LNCaP clone FGC (cell line): ENCODE results near the gene MOCS1.

ENCODE experiments used
- DNase-seq: peaks from one replicate; pipeline ENCODE4 v3.0.0-alpha.2; 2011; ENCODE audit warnings: low read depth
- H3K4me3 ChIP-seq: 2 replicates; pipeline ENCODE4 v1.5.1; 2011; ENCODE audit warnings: mild to moderate bottlenecking, low read depth, low read length, control low read depth
- TF ChIP-seq, protein P1 (sequence below): IDR thresholded peaks from 2 replicates; pipeline ENCODE4 v1.5.1; 2012; ENCODE audit warnings: mild to moderate bottlenecking; ENCODE audit not compliant: control insufficient read depth, insufficient read depth; ENCODE audit errors: extremely low read depth

Gene MOCS1

DNA sequence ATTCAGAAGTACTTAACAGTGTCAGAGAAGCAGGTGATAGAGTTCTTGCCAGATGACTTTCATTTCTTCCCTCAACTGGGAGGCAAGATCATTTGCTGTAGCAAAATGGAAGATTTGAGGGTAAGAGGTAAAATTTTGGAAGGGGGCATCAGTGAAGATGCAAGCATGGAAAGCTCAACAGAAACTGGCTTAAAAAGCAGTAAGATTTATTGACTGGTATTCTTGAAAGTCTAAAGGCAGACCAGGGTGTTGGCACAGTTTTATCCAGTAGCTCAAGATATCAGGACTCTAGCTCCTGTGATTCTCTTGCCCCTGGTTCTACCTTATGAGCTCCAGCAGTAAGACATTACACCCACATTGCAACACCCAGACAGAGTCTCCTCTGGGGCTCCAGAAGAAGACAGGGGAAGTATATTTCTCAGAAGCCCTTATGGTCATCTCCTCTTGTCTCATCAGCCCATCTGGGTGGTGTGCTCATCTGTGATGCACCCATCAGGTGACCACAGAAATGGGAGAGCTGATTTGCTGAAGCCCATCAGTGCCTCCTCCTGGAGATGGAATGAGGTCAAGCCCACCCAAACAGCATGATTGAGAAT is 16.0 kb upstream of the MOCS1 start:
- DNase-seq: no peak
- H3K4me3 ChIP-seq: no peak overlapping the region
- TF ChIP-seq, protein P1, sequence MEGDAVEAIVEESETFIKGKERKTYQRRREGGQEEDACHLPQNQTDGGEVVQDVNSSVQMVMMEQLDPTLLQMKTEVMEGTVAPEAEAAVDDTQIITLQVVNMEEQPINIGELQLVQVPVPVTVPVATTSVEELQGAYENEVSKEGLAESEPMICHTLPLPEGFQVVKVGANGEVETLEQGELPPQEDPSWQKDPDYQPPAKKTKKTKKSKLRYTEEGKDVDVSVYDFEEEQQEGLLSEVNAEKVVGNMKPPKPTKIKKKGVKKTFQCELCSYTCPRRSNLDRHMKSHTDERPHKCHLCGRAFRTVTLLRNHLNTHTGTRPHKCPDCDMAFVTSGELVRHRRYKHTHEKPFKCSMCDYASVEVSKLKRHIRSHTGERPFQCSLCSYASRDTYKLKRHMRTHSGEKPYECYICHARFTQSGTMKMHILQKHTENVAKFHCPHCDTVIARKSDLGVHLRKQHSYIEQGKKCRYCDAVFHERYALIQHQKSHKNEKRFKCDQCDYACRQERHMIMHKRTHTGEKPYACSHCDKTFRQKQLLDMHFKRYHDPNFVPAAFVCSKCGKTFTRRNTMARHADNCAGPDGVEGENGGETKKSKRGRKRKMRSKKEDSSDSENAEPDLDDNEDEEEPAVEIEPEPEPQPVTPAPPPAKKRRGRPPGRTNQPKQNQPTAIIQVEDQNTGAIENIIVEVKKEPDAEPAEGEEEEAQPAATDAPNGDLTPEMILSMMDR: no peak

DNA sequence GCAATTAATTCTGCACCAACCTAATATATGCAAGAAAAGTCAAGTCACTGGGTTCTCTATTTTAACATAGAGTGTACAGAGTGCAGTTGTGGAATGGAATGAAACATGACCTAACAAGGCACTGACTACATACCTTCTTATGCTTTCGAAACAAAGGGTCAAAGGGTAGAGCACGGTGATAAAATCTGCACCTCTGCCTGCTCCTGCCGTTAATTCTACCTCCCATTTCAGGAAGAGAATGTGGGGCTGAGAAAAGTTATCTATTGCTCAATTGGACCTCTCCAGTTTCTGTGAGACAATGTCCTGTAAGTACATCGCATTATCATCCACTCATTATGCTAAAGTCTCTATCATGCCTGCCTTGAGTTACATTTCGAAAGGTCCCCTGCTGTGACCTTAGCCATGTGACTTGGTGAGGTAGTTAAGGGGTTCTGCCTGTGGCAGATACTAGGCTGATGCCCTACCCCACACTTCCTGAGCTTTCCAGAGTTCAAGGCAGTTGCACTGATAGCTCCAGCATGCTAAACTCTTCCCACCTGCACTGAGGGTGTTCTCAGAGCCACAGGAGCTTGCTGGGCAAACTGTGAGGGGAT is 14.0 kb upstream of the MOCS1 start:
- TF ChIP-seq, protein P1: no peak
- no peak overlapping the region for H3K4me3 ChIP-seq
- DNase-seq: no peak

DNA sequence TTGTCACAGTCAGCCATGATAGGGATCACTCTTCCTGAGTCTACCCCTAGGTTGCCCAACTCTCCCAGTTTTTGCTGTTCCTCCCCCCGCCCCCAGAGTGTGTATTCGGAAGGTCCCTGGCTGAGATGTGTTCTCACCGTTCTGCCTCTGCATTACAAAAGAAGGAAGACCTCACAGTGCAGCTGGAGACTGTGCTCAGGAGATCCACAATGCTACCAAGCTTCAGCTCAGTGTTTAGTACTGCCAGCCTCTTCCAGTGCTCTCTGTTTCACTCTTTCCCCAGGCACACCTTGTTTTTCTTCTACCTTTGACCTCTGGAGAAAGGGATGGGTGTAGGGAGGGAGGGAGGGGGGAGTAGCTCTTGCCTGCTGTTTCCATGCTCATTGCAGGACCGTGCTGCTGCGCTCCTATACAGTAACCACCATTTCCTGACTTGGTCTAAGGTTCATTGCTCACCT is 13.4 kb upstream of the MOCS1 start:
- TF ChIP-seq, protein P1: no peak

DNA sequence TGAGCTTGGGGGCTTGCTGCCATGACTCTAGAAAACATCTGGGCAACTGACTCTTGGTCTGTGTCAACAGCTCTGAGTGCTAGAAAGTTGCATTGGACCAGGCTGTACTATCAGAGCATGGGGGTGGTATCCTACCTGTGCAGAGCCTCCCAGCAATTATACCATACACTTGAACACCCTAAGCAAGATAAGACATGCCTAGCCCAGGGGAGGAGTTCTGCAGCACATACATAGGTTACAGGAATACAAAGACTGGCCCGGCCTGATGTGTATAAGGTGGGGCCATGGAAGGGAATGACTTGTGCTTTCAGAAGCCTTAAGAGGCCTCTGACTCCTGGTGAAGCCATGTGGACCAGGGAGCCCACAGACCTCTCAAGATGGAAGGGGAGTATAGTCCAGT is 11.4 kb upstream of the MOCS1 start:
- DNase-seq: no peak
- TF ChIP-seq, protein P1: no peak
- no peak overlapping the region for H3K4me3 ChIP-seq

More for the DNA sequence above, 13.4 kb upstream of the MOCS1 start:
- no peak overlapping the region for H3K4me3 ChIP-seq
- no peak for DNase-seq

DNA sequence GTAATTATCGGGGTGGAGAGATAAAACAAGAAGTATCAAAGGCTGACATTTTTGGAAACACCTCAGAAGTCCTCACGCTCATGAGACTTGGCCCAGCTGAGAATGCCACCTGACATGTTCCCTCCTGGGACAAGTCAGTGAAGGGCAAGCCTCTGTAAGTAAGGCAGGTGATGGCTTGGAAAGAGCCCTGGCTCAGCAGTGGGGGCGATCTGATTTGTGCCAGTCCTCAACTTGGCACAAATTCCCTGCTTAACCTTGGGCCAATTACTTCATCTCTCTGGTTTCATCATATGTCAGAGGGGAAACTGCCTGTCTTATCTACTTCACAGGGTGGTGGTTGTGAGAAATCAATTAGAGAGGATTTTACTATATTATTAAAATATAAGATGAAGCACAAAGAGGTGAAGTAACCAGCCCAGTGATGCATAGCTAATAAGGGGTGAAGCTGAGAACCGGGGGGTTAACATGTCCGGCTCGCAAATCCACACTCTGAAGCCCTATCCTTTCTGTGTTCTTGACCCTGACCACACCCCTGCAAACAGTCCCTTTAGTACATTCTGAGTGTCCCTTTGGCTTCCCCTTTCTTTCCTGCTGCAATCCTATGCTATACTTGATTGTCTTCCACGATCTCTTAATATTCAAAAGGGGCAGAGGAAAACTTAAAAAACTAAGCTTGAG is 8.8 kb upstream of the MOCS1 start:
- no peak for DNase-seq

DNA sequence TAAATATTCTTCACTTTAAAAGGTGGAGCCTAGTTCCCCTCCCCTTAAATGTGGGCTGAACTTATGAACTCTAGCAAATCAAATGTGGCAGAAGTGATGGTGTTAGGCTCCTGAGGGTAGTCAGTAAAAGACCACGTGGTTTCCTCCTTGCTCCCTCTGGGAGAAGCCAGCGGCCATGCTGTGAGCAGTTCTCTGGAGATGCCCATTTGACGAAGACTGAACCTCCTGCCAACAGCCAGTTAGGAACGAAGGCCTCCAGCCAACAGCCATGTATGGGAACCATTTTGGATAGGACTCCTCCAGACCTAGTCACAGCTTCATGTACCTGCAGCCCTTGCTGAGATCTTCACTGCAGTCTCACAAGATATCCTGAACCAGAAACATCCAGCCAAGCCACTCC is 7.6 kb upstream of the MOCS1 start:
- H3K4me3 ChIP-seq: no peak overlapping the region
- TF ChIP-seq, protein P1: no peak
- no peak for DNase-seq

More for the DNA sequence above, 8.8 kb upstream of the MOCS1 start:
- TF ChIP-seq, protein P1: no peak
- H3K4me3 ChIP-seq: no peak overlapping the region

DNA sequence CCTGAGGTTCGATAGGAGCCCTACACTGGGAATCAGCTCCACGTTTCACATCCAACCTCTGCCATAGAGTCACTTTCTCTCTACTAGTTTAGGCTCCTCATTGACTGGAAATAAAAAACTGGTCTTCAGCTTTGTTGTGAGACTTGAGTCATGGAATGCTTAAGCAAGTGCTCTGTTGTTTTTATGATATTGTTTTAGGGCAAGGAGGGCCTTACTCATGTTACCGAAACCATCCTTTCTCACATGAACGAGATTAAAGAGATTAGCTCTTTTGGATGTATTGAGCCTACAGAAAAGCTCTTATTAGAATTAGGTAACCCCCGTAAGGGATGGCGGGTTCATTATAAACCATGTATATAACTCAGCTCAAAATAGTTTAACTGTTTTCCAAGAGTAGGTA is 6.9 kb upstream of the MOCS1 start:
- no peak for DNase-seq
- no peak overlapping the region for H3K4me3 ChIP-seq
- TF ChIP-seq, protein P1: no peak
